Endothelial cell of umbilical vein (primary cell): Measurements from ENCODE around the gene JUP. TPM values are rescaled to one million over a fixed set of nuclear protein-coding genes. Genes with fewer than 3 reads are reported as not detected.

ENCODE experiments used
- BruUV-seq: library from RNA; stranded (reverse); fragments of 400-500 nt; replicated peaks from 2 replicates; lab custom pipeline; 2021; lab: Mats Ljungman, UMichigan
- CTCF ChIA-PET: fragments of 300-600, 350-600 bp; sonication (Branson Sonifier 250); formaldehyde crosslinking; loops from one replicate; lab custom pipeline; 2021; ENCODE audit warnings: antibody characterized with exemption, inconsistent platforms; lab: Charles Lee
- POLR2A ChIA-PET: fragments of 300-600, 350-600 bp; sonication (Branson Sonifier 250); formaldehyde crosslinking; loops from one replicate; lab custom pipeline; 2021; ENCODE audit warnings: antibody characterized with exemption, inconsistent platforms; lab: Charles Lee
- DNase-seq: peaks from one replicate; pipeline ENCODE4 v3.0.0-alpha.2; 2011; ENCODE audit warnings: low read depth, low spot score
- FAIRE-seq: peaks from 2 replicates; lab custom pipeline; 2011; peaks lifted over from hg19 to GRCh38; lab: Jason Lieb, UNC
- H2AFZ ChIP-seq: 2 replicates; pipeline ENCODE4 v1.6.0; 2012; ENCODE audit warnings: low read depth, low read length, control low read depth, inconsistent platforms
- H3K27ac ChIP-seq: 2 replicates; pipeline ENCODE4 v1.5.1; 2011; ENCODE audit warnings: low read depth, mild to moderate bottlenecking, control low read depth, low read length, moderate library complexity; ENCODE audit not compliant: insufficient read depth
- H3K27me3 ChIP-seq, 2 experiments: 2 replicates each; pipeline versions ENCODE4 v1.6.0 to v1.6.1; 2011; ENCODE audit warnings: low read length in 2 of 2, mixed read lengths in 1 of 2; ENCODE audit not compliant: control insufficient read depth in 2 of 2, insufficient read depth in 2 of 2
- H3K36me3 ChIP-seq, 2 experiments: 2 replicates in 1 of 2; 3 replicates in 1 of 2; pipeline ENCODE4 v1.5.1; 2011; ENCODE audit warnings: low read length in 2 of 2, mild to moderate bottlenecking in 1 of 2, moderate library complexity in 1 of 2; ENCODE audit not compliant: control insufficient read depth in 2 of 2, insufficient read depth in 2 of 2; ENCODE audit errors: extremely low read depth in 1 of 2
- H3K4me1 ChIP-seq: 3 replicates; pipeline ENCODE4 v1.5.1; 2011; ENCODE audit warnings: mild to moderate bottlenecking, low read length; ENCODE audit not compliant: control insufficient read depth, insufficient read depth; ENCODE audit errors: extremely low read depth
- H3K4me2 ChIP-seq: 2 replicates; pipeline ENCODE4 v1.6.1; 2011; ENCODE audit warnings: low read length, control low read depth, mixed read lengths; ENCODE audit not compliant: insufficient read depth
- H3K4me3 ChIP-seq, 3 experiments: fragments of 200-600 bp in 1 of 3; sonication (generic), shearing (Covaris generic) in 1 of 3; replicated peaks in 1 of 3; 2 replicates each; pipeline ENCODE4 v1.5.1; 2011 to 2016; ENCODE audit warnings: control low read depth in 3 of 3, low read length in 3 of 3, mild to moderate bottlenecking in 2 of 3, inconsistent platforms in 1 of 3, low read depth in 1 of 3, moderate library complexity in 1 of 3; ENCODE audit not compliant: insufficient read depth in 1 of 3
- H3K79me2 ChIP-seq: 2 replicates; pipeline ENCODE4 v1.6.0; 2012; ENCODE audit warnings: low read length, inconsistent platforms; ENCODE audit not compliant: control insufficient read depth, insufficient read depth
- H3K9ac ChIP-seq: replicated peaks from 2 replicates; pipeline ENCODE3; 2011; ENCODE audit warnings: low read length, control low read depth; ENCODE audit not compliant: insufficient read depth; ENCODE audit errors: extremely low read depth
- H3K9me1 ChIP-seq: replicated peaks from 3 replicates; pipeline ENCODE4 v1.6.0; 2011; ENCODE audit warnings: mild to moderate bottlenecking, low read length; ENCODE audit not compliant: control insufficient read depth, insufficient read depth; ENCODE audit errors: extremely low read depth
- H3K9me3 ChIP-seq: replicated peaks from 2 replicates; pipeline ENCODE4 v1.5.1; 2012; ENCODE audit warnings: low read length, inconsistent platforms; ENCODE audit not compliant: control insufficient read depth, insufficient read depth
- H4K20me1 ChIP-seq: replicated peaks from 2 replicates; pipeline ENCODE3; 2011; ENCODE audit warnings: mild to moderate bottlenecking, low read length; ENCODE audit not compliant: control insufficient read depth, insufficient read depth; ENCODE audit errors: extremely low read depth
- CTCF ChIP-seq, 2 donors: IDR thresholded peaks; 1 replicate in 1 of 2; 2 replicates in 1 of 2; pipeline ENCODE4 v1.5.1; 2011; ENCODE audit warnings: low read length in 2 of 2, mild to moderate bottlenecking in 2 of 2, moderate library complexity in 2 of 2, control low read depth in 1 of 2, inconsistent platforms in 1 of 2, low read depth in 1 of 2; ENCODE audit not compliant: insufficient read depth in 1 of 2; ENCODE audit errors: extremely low read depth in 1 of 2
- EZH2 ChIP-seq: IDR thresholded peaks from 2 replicates; pipeline ENCODE4 v1.6.1; 2012; ENCODE audit warnings: borderline replicate concordance, low read depth, mild to moderate bottlenecking, moderate library complexity, low read length, inconsistent platforms; ENCODE audit not compliant: severe bottlenecking
- FOS ChIP-seq: IDR thresholded peaks from 2 replicates; pipeline ENCODE4 v1.6.1; 2011; ENCODE audit warnings: mild to moderate bottlenecking, low read length, moderate library complexity, borderline replicate concordance; ENCODE audit not compliant: insufficient read depth
- GATA2 ChIP-seq: IDR thresholded peaks from 2 replicates; pipeline ENCODE4 v1.7.0; 2011; ENCODE audit warnings: low read depth, mild to moderate bottlenecking, moderate library complexity, mixed read lengths, low read length; ENCODE audit not compliant: insufficient read length, insufficient read depth
- JUN ChIP-seq: IDR thresholded peaks from 2 replicates; pipeline ENCODE4 v1.6.1; 2011; ENCODE audit warnings: borderline replicate concordance, low read depth; ENCODE audit not compliant: insufficient read length, insufficient read depth
- MAX ChIP-seq: IDR thresholded peaks from 2 replicates; pipeline ENCODE4 v1.6.1; 2011; ENCODE audit not compliant: insufficient read depth, insufficient read length
- MYC ChIP-seq: IDR thresholded peaks from one replicate; pipeline ENCODE4 v1.6.1; 2011; ENCODE audit warnings: mild to moderate bottlenecking, low read depth, low read length
- POLR2A ChIP-seq: IDR thresholded peaks from 2 replicates; pipeline ENCODE4 v1.6.1; 2012; ENCODE audit warnings: low read depth, mild to moderate bottlenecking, control low read depth, low read length
- POLR2AphosphoS5 ChIP-seq: IDR thresholded peaks from 2 replicates; pipeline ENCODE4 v1.6.1; 2012; ENCODE audit warnings: low read depth, mild to moderate bottlenecking, control low read depth, low read length, moderate library complexity; ENCODE audit not compliant: insufficient read depth
- dilution Hi-C: fragments of 300-500 bp; cut with MboI; formaldehyde crosslinking; loops from one replicate; pipeline ENCODE4 v1.15.0; 2019; ENCODE audit warnings: low sequenced_read_pairs; ENCODE audit not compliant: extremely low pct_ligation_motif_present
- intact Hi-C: fragments of 100-400 bp; cut with micrococcal nuclease; formaldehyde crosslinking; loops from one replicate; pipeline ENCODE4 v1.10.0; 2022
- polyA plus RNA-seq, 4 experiments: library from polyadenylated mRNA; depleted of rRNA in 3 of 4; stranded (reverse) in 3 of 4; unstranded in 1 of 4; fragments of >200 nt; gene quantifications; 2 replicates each; pipeline versions ENCODE4 v1.2.1 to v1.2.3, GENCODE V29; 2011 to 2012; ENCODE audit warnings: missing spikeins in 1 of 4
- total RNA-seq: library from RNA; stranded (reverse); gene quantifications from 2 replicates; pipeline ENCODE4 v1.2.3, GENCODE V29; 2021

Gene JUP
- total and polyA plus RNA-seq, 2 donors (not counting 3 experiments of a cell fraction or from before 2014, with no cell fraction given): 98.0 to 171 TPM

- Histone ChIP-seq H3K9ac (no peak overlapping the region), H2AFZ (no peak overlapping the region), H3K27me3 (no peaks in the 10 kb centered on the region), H3K4me1 (no peaks in the 10 kb centered on the region), H3K4me2 (no peak overlapping the region), H4K20me1 (no peaks in the 10 kb centered on the region), H3K9me3 (no peaks in the 10 kb centered on the region), H3K27ac (no peak overlapping the region), H3K4me3 (no peak overlapping the region), H3K36me3 (peaks cover 5 to 30% of the 10 kb centered on the region in 2 experiments), H3K9me1 (no peaks in the 10 kb centered on the region), H3K79me2 (no peaks in the 10 kb centered on the region)
- CTCF ChIA-PET: interaction anchor here (0.9 to 1.1 kb wide), 2 partner anchors 11 kb away, joined by 3 read pairs; partner anchors contain the start of gene P3H4
- dilution Hi-C loops (no loop called here), intact Hi-C loops (no loop called here)
- TF ChIP-seq POLR2AphosphoS5: no peak
- TF ChIP-seq GATA2: no peak
- no peak for TF ChIP-seq POLR2A
- TF ChIP-seq FOS: no peak
- no peak for TF ChIP-seq CTCF (IDR thresholded peaks at IDR 0.05; ENCODE audit: extremely low read depth in 1 of 2, insufficient read depth in 1 of 2, low read depth in 1 of 2, low read length in 2 of 2)
- no peak for TF ChIP-seq EZH2
- TF ChIP-seq JUN: no peak
- no peak for TF ChIP-seq MAX
- no peak for TF ChIP-seq MYC
- FAIRE-seq: no peak
- no peak for DNase-seq
- no TSS peak for BruUV-seq
- POLR2A ChIA-PET: interaction anchor here (0.6 kb wide), 1 partner anchor 13 kb away, joined by 7 read pairs; no protein-coding TSS in a partner anchor
Measured at GRCh38 chr17:41823141-41823524, 36.6 kb upstream of the JUP start.
